K562 (cell line): Measurements from ENCODE around the gene CELF4.

Source experiments
- CEBPB ChIP-seq: fragments of 450-650 bp; IDR thresholded peaks from 2 replicates; pipeline ENCODE4 v1.6.1; 2016; ENCODE audit warnings: missing genetic modification characterization, missing compliant biosample characterization
- KDM2B ChIP-seq: fragments of 250-450 bp; sonication (Bioruptor Pico); IDR thresholded peaks from 2 replicates; pipeline ENCODE4 v1.8.0; 2021; ENCODE audit warnings: mild to moderate bottlenecking, moderate library complexity
- RBFOX2 ChIP-seq: fragments of 200-400 bp; formaldehyde crosslinking; IDR thresholded peaks from 2 replicates; pipeline ENCODE4 v1.6.1; 2017; ENCODE audit warnings: low read depth, mild to moderate bottlenecking, low read length, moderate library complexity

DNA sequence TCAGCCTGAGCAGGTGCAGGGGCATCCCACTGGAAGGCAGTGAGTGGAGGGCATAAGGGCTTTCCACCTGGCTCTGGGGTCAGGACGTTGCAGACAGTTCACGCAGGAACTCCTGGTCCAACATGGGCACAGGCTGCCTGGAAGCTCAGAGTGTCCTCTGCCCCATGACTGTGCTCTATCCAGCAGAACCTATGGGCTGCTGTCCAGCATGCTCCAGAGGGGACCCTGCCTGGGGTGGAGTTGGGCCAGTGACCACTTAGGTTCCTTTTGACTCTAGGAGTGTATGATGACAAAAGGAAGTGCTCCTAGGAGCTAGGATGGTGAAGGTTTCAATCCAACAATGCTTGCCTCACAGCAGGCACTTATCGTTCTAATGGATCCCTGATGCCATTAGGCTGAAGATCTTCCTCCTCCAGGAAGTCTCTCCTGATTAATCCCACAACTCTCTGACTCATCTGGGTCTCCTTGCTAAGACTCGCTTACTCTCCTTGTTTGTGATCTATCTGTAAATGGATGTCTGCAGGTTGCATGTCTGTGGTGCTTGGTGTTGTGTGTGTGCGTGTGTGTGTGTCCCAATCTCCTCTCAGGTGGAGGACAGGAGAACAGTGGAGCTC lies 224.0 kb downstream of the CELF4 start:
- TF ChIP-seq RBFOX2 (no peak), KDM2B (CRISPR knock-in tag) (no peak), CEBPB (tag) (no peak)
